DMS53 treated with DMSO at 0.1 percent for 48 hours (cell line): ENCODE results near the gene CNBD2.
"Not testable (repeated sequence)": the region's sequence is repeated elsewhere in the genome, so short reads cannot be mapped to it uniquely, and the experiment has no call there.

Source experiments
- DNase-seq: peaks from one replicate; lab custom pipeline; 2025; ENCODE audit not compliant: unreplicated experiment; lab: John Stamatoyannopoulos, UW

The CNBD2 gene

GRCh38 chr20:35974256-35974655 lies 5.9 kb downstream of the CNBD2 start:
- DNase-seq: no peak

DNA sequence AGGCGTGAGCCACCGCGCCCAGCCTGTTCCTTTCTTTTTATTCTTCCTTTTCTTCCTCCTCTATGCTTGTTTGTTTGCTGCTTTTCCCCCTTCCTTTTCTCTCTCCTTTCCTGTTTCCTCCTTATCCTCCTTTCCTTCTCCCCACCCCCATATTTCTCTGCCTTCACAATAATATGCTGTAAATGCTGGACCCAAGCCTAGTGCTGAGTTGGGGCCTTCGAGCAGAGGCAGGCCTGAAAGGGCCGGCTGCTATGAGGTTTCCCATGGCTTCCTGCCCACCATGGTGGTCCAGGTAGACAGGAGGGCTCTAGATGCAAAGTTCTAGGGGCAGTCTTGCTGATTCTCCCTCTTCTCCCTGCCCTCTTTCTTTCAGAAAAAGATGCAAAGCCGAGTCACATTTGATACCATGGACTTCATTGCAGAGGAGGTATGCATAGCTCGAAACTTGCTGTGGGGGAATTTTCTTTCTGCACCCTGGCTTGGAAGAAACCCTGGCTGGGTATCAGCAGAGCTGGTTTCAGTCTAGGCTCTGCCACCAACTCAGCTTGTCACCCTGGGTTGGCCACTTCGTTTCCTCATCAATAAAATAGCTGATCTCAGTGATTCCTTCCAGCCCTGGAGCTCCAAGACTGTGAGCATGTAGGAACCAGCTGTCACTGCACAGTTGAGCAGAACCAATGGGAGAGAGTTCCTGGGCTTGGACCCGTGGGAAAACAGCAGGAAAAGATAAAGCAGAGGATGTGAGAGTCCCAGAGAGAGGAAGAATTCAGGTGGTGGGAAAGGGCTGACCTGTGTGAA lies 7.4 kb downstream of the CNBD2 start:
- no peak for DNase-seq

GRCh38 chr20:35978041-35978513 lies 9.7 kb downstream of the CNBD2 start:
- DNase-seq: no peak

GRCh38 chr20:35979544-35979943 lies 11.2 kb downstream of the CNBD2 start:
- DNase-seq: no peak

DNA sequence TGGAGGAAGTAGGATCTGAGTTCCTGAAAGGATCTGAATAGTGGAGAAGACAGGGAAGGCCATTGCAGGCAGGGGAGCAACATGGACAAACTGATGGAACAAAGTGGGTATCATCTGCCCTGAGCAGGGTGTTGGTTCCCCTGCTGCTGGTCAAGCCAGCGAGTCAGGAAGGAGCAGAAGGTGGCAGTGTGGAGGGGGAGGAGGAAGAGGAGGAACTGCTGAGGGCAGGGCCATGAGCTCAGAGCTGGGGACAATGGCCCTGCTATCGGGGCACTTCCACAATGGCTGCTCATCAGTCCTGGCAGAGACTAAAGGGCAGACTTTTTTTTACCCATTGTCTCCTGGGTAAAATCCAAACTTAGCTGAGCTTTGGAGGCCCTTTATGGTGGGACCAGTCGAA lies 13.6 kb downstream of the CNBD2 start:
- DNase-seq: no peak

GRCh38 chr20:35984382-35984781 lies 16.0 kb downstream of the CNBD2 start:
- DNase-seq: no peak

DNA sequence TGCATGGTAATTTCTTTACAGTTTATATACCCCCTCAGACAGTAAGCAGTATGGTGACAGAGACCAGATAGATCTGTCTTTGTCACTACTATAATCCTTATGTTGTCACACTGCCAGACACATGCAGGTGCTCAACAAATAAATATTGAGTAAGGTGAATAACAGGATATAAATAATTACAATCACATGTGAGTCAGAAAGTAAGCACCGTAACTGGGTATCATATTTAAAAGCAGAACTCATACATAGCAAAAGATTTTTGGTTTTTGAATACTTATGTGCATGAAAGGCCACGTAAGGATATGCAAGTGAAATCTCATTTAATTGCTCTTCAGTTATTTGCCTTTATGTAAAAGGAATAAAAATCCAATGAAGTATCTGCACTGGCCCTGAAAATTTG lies 17.4 kb downstream of the CNBD2 start:
- peak; percentile 39 for DNase-seq

DNA sequence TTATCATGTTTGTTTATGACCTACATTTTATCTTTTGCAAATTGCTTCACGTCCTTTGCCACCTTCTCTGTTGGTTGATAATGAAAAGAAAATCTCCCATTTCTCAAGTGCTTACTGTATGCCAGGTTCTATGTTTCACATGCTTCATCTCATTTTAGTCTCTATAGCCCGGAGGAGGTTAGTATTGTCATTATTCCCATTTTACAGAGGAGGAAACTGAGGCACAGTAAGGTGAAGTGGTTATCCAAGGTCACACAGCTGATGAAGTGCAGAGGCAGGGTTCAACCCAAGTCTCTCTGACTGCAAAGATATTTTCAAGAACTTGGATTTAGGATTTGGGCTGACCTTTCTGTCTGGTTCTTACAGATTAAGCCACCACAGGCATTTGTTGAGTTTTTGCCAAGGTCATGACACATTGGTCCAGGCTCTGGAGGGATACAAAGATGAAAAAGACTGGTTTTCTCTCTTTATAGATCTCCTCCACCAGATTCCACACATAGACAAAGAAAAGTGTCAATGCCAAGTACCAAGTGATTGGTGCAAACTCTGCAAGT lies 20.6 kb downstream of the CNBD2 start:
- no peak for DNase-seq

- no peak for DNase-seq
These were observed 22.9 kb downstream of the CNBD2 start for GRCh38 chr20:35991142-35991771.

DNA sequence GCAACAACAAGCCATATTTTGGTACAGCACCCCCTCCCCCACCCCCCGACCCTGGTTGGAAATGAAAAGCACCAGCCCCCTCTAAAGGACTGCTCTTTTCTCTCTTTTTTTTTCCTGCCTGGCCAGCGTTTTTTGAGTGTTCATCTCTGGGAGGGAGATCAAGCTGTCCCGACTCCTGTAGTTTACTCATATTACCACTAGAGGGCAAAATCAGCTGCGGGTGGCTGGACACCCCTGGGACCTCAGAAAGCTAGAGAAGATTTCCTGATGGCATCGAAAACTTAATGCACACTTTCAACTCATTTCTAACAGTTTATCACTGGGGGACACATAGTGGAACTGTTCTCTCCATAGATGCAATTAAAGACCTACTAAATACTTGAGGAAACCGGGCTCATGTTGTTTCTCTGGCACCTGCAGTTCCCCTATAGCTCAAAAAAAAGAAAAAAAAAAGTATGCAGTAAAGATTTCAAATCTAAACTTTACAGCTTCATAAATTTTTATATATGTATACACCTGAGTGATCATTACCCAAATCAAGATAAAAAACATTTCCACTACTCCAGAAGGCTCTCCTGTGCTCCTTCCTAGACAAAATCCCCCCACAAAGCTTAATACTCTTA lies 24.4 kb downstream of the CNBD2 start:
- DNase-seq: peak; percentile 74

DNA sequence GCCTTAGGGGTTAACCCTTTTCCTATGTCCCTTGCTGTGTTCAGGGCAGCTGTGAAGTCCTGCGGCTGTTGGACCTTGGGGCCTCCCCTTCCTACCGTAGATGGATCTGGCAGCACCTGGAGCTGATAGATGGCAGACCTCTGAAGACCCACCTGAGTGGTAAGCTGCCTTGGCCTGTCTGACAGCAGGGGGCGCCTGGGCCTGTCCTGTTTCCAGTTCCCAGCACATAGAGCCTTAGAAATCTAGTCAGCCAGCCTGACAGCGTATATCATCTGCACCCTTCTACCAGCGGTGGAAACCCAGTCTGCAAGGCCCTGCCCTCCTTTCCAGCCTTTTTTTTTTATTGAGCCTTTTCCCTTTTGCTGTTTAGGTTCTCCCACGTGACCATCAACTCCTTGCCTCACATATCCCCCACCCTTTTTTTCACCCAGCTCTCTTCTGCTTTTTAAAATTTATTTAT lies 26.6 kb downstream of the CNBD2 start:
- DNase-seq: peak; percentile 87

DNA sequence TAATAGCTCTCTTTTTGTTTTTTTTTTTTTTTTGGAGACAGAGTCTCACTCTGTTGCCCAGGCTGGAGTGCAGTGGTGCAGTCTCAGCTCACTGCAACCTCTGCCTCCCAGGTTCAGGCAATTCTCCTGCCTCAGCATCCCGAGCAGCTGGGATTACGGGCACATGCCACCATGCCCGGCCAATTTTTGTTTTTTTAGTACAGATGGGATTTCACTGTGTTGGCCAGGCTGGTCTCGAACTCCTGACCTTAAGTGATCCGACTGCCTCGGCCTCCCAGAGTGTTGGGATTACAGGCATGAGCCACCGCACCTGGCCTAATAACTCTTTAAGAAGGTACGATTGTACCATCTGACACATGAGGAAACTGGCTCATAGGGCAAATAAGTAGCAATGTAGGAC lies 28.1 kb downstream of the CNBD2 start:
- DNase-seq: not testable (repeated sequence)

- DNase-seq: not testable (repeated sequence)
These were observed 32.9 kb downstream of the CNBD2 start for GRCh38 chr20:36001331-36001730.

DNA sequence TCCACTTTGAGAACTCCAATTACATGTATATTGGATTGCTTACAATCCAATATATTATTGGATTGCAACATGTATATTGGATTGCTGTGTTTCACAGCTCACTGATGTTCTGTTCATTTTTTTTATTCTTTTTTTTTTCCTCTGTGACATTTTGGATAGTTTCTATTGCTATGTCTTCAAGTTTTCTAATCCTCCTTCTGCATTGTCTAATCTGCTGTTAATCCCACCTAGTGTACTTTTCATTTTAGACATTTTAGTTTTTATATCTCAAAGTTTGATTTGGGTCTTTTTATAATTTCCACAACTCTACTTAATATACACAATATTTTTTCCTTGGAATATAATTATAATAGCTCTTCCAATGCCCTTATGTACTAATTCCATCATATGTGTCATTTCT lies 34.5 kb downstream of the CNBD2 start:
- DNase-seq: no peak

GRCh38 chr20:36004045-36004444 lies 35.7 kb downstream of the CNBD2 start:
- DNase-seq: no peak

- no peak for DNase-seq
These were observed 40.2 kb downstream of the CNBD2 start for GRCh38 chr20:36008461-36009035.

- DNase-seq: no peak
These were observed 41.7 kb downstream of the CNBD2 start for GRCh38 chr20:36010076-36010475.

GRCh38 chr20:36010825-36011224 lies 42.4 kb downstream of the CNBD2 start:
- no peak for DNase-seq

DNA sequence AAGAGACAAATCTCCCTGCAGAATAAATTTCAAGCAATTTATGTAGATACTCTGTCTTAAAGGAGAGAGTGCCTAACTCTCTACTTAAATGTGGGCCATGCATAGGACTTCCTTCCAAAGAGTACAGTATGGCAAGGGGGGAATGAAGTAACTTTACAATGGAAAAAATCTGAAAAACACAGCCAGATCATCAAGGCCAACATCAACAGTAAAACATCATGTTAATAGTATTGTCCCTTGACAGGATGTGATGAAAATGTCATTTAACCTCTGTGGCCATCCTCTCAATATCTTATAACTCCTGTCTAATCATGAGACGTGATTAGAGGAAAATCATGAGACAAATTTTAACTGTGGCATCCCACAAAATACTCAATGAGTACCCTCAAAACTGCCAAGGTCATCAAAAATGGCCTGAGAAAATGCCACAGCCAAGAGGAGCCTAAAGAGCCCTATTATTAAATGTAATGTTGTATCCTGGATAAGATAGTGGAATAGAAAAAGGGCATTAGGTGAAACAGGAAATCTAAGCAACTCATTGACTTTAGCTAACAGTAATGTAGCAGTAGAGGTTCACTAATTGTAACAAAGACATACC lies 47.5 kb downstream of the CNBD2 start:
- no peak for DNase-seq

DNA sequence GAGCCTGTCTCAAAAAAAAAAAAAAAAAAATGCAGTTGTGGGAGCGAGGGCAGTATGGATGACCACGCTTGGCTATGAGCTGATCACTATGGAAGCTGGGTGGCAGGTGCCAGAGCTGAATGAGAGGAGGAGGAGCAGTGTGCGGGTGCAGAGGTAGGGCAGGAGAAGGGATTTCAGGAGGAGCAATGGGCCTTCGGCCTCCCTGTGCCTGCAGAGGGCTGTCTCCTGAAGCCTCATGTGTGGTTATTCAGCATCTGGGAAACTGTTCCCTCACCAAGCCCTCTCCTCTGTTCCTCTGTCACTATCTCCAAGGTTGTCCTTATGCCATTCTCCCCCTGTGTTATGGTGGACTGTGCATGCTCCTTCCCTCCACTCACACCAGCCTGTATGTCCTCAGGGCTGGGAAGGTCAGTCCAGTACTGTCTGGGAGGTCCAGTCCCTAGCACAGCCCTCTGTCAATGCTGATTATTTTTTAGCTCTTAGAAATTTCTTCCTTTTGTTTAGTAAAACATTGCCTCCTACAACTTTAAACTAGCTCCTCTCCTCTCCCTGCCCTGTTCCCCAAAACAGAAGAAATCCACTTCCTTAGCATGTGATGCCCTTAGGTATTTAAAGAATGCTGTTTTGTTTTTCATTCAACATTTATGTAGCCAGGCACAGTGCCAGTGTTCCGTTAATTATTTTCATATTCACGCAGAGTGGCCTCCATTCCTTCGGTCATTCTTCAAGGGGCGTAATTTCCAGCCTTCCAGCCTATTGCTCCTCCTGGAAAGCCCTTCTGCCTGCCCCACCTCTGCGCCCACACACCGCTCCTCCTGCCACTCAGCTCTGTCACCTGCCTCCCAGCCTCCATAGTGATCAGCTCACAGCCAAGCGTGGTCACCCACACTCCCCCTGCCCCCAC lies 48.9 kb downstream of the CNBD2 start:
- no peak for DNase-seq
